GM19452 (cell line): ENCODE measurements around the gene C12orf56.
"Not testable (repeated sequence)": the region's sequence is repeated elsewhere in the genome, so short reads cannot be mapped to it uniquely, and the experiment has no call there.

Experiments used
- ATAC-seq: cut with Tn5 transposase; IDR thresholded peaks from one replicate; pipeline ENCODE4 v1.9.1; 2021; ENCODE audit not compliant: unreplicated experiment

C12orf56 gene

DNA sequence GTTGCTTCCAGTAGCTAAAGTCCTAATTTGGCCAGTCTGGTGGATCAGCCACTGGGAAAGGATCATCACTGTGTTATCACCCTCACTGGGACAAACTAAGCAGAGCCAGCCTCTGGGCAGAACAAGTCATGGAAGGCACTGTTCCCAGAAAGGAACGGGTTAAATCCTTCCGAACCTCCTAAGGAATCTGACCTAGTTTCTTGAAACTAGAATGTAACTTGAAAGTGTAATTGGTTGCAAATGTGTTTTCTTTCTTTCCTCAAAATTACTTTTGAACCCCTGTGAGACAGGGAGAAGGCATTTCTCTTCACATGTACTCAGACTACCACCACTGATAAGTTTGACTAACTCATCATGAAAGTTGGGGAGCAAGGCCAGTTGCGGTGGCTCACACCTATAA lies 149.8 kb downstream of the C12orf56 start:
- ATAC-seq, result no peak

DNA sequence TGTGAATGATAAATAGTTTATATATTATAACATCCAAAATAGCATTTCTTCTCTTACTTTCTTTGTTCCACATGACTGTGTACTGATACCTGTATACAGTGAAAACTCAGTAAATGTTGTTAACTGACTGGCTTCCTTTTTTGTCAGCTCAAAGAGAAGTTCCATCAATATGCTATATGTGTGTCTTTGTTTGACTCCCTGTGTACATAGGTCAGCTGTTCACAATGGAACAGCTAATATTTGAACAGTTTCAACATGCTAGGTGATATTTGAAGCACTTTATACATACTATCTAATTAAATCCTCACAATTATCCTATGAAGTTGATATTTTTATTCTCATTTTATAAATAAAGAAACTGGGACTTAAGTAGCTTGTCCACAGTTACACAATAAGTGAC lies 153.2 kb downstream of the C12orf56 start:
- no peak for ATAC-seq

DNA sequence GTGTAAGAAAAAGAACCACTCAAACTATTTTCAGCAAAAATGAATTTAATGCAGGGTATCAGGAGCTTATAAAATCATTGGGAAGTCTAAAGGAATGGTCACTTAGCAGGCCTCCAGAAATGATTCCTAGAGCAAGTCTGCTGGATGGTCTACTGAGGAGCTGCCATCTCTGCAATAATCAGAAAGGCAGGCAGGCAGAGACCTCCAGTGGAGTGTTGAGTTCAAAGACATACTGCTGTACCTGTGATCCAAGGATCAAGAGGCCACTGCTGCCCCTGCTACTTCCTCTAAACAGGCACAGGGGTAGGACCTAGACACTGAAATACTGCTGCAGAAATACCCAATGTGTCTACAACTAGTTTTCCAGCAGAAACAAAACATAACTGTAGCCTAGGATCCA lies 154.0 kb downstream of the C12orf56 start:
- ATAC-seq, result no peak

DNA sequence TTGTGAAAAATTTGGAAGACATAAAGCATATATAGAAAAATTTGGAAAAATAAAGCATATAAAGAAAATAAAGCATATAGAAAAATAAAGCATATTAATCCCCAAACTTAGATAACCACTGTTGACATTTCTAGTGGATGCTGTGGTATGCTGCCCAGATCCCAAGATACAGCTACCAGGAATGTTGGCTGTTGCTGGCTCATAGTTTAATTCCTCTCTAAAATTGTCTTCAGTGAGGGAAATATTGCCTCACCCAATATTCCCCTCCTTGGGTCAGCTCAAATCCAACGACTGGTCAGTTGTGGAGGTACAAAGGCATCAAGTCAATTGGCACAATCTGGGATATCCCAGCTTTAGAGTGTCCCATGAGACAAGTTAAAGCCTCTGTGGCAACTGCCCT lies 158.4 kb downstream of the C12orf56 start:
- ATAC-seq, result no peak

DNA sequence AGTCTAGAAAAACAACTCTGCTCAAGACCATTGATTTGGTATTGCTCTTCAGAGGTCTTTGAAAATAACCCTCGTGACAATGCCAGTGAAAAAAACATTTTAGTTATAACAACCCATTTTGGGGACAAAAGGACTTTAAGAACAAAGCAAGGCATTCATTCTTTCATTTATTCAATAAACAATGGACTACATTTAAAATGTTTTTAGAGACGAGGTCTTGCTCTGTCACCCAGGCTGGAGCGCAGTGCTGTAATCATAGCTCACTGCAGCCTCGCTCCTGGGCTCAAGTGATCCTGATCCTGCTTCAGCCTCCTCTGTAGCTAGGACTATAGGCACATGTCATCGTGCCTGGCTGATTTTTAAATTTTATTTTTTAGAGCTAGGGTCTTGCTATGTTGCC lies 160.8 kb downstream of the C12orf56 start:
- no peak for ATAC-seq

DNA sequence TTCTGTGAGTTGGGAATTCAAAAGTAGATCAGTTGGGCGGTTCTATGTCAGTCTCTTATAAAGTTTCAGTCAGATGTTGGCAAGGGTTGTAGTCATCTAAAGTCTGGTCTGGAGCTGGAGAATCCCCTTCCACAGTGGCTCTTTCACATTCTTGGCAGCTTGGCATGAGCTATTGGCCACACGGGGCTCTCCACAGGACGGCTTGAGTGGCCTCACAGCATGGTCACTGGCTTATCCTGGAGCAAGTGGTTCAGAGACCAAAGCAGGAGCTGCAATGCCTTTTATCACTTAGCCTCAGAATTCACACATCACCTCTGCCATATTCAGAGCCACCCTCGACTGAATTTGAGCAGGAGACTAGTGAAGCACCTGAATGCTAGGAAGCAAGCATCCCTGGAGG lies 161.3 kb downstream of the C12orf56 start:
- no peak for ATAC-seq

DNA sequence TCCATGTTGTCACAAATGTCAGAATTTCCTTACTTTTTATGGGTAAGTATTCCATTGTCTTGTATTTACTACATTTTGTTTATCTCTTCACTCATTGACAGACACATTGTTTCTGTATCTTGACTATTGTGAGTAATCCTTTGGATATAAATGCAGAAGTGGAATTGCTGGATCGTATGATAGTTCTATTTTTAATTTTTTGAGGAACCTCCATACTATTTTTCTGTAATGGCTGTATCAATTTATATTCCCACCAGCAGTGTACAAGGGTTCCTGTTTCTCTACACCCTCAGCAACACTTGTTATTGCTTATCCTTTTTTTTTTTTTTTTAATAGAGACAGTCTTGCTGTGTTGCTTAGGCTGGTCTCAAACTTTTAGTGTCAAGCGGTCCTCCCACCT lies 164.9 kb downstream of the C12orf56 start:
- ATAC-seq, result no peak

DNA sequence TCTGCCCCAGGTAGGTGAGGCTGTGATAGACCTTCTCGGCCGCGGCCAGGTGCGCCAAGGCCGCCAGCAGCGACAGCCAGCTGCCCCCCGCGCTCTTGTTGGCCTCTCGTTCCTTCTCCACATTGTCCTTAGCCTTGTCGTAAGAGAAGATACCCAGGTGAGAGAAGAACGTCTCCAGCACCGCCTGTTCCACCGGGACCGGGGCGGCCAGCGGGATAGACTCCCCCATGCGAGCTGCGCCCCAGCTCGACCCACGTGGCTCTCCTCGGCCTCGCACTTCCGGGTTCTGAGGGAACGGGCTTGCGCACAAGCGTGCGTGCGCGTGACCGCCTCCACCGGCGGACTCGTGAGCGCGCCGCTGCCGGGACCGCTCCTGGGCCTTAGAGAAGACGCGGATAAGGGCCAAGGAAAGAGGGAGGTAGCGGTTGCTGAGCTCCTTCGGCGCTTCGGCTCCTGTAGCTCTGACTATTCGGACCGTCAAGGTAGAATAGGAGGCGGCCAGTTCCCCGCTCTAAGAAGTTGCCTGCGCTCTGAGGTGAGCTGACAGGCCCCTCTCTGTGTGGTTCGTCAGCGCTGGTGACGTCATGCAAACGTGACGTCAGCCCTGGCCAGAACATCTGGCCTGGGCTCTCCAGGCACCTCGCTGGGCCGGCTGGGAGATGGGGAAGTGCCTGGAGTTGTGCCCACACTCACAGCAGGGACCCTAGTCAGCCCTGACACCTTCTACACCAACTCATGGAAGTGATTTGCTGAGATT lies 168.4 kb downstream of the C12orf56 start, which contains the start of gene KICS2:
Gene KICS2 (minus strand): TSS at position 288 of the 757 bp plus-strand sequence. CDS start 59 bp downstream, at position 229.
- ATAC-seq, result peak; percentile 96

DNA sequence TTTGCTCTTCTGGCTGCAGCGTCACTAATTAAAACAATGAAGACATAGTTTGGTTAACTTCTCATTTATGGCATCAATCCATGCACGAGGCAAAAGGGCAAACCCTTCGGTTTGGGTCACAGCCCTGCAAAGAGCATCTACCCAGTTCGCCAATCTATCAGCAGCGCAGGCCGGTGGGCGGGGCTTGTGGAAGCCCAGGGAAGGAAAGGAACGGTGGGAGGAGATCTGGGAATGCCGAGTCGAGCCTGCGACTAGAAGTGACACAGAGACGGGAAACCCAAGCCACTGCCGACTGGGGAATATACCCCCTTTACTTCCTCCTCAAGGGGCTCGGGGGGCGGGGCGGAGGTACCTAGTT lies 168.9 kb downstream of the C12orf56 start:
- ATAC-seq, result peak; percentile 13

DNA sequence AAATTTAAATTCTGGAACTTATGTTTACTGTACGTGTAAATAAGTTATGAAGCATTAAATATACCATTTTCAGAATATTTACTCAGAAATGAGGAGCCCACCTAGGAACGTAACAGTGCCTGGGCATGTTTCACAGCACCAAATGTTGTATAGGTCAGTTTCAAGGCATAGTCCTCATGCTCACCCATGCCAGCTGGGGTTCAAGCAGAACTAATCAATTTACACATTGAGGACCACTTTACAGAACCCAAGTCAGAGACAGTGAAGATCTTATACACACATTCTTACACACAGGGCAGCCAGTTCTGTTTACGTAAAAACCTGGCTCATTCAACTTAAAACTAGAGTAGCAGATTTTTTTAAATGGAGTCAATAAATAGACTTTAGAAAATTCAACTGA lies 170.5 kb downstream of the C12orf56 start:
- ATAC-seq, result no peak

DNA sequence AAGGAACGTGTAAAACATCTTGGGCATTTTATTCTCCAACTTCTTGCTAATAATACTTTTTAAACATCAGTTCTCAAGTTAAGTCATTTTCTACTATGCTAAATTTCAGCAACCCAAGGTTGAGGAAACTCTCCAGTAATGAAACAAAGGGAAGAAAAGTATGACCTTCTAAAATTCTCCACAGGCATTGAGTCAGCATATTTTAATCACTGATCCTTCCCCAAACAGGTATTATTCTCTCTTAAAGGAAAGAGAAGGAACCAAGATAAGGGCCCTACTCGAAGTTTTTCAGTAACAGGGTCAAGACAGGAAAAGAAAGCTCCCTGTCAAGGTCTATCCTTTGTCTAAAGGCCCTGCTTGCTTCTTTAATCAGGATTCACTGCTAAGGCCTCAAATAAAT lies 171.4 kb downstream of the C12orf56 start:
- no peak for ATAC-seq

DNA sequence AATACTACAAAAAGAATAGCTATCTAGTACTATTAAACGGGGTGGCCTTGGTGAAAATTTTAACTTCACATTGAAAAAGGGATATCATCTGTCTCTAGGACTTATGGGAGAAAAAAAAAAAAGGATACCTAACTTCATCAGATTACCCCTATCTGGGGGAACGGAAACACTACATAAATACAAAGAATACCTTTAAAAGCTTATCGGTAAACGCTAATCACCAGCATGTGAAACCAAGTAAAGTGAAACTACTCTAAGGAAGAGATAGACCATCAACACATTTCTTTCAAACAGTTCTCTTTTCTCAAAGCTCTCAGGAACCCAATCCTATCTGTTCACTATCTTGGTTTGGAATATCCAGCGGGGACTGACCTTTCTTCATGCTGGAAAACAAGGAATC lies 172.0 kb downstream of the C12orf56 start:
- no peak for ATAC-seq

DNA sequence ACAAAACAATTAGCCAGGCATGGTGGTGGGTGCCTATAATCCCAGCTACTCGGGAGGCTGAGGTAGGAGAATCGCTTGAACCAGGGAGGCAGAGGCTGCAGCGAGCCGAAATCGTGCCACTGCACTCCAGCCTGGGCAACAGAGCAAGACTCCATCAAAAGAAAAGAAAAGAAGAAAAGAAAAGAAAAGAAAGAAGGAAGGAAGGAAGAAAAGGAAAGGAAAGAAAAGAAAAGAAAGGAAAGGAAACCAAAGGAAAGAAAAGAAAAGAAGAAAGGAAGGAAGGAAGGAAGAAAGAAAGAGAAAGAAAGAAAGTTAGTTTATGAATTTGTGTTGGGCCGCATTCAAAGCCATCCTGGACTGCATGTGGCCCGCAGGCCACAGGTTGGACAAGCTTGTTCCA lies 172.9 kb downstream of the C12orf56 start:
- ATAC-seq, result not testable (repeated sequence)

DNA sequence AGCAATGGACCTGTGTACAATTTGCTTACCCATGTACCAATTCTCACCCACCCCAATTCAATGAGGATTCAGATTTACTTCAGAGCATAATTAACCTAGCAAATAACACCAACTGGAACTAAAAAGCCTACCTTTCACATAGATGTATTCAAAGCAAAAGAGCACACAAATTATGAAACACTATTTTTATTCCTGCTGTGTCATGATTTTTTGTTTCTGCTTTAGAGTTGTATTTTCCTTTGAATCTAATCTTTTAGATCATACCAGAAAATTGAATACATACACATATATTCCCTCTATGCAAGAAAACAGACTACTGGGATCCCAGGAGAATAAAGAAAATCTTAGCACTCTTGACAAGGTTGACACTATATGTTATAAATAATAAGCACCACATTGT lies 174.3 kb downstream of the C12orf56 start:
- ATAC-seq, result no peak
